HG03095 (cell line): ENCODE results near the gene TRPM1.

Experiments used
- ATAC-seq: cut with Tn5 transposase; IDR thresholded peaks from one replicate; pipeline ENCODE4 v1.9.1; 2021; ENCODE audit warnings: moderate library complexity; ENCODE audit not compliant: unreplicated experiment

The TRPM1 gene

DNA sequence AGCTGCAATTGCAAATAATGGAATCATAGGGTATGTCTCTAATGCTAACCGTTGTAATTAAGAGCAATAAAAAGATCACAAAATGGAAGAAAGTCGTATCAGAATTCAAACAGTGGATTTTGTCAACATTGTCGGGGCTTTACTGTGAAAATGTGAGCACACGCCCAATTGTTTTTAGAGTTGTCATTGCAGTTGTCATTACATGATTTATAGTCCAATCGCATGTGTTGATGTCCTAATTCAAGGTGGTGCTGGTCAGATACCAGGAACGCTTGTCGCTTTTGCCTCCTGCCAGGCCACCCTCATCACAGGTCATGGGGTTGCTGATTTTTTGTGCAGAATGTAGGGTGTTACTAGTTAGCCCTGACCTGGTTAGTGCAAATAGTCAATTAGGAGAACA is 16.2 kb downstream of the TRPM1 start:
- no peak for ATAC-seq

- no peak for ATAC-seq
These were observed 17.3 kb downstream of the TRPM1 start for GRCh38 chr15:31084176-31084575.

DNA sequence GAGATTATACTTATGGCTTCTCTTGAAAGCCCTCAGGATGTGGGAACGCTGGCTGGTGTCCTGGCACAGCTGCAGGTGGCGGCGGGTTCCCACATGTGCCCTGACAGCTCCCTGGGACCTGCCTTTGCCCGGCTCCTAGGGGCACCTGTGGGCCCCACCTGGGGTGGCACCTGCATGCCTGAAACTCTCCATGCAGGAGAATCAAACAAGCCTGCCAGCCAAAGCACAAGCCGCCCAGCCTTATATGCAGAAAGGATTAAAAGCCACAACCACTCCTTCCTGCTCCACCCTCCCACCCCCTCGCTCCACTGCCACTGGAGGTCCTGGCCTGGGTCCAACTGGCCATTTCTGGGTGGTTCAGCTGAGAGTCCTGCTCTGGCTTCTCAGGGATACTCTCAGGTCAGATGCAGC is 18.1 kb downstream of the TRPM1 start:
- no peak for ATAC-seq

DNA sequence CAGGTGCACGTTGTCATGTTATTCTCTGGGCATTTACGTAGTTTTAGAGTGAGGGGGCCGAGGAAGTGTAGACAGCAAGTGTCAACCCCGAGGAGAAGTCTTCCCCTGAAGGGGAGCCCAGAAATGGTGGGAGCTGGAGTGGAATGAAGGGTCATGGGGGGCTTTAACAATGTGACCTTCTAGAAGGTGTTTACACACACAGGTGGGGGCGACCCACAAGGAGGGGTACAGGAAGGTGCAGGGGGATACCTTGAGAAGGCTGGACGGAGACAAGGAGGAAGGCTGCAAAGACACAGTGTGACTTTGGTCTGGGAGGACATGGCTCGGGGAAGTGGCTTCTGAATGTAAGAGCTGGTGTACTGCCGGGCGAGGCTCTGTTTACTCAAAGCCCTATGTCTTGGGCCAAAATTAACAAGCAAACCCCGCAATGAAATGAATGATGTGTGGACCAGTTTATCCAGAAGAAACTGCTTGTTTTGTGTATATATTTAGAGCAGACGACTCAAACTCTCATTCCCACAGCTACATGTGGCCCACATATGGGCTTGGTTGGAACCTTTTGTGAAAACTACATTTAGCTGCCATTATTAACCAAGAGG is 18.7 kb downstream of the TRPM1 start:
- no peak for ATAC-seq

GRCh38 chr15:31081588-31082250 is 19.8 kb downstream of the TRPM1 start:
- no peak for ATAC-seq

DNA sequence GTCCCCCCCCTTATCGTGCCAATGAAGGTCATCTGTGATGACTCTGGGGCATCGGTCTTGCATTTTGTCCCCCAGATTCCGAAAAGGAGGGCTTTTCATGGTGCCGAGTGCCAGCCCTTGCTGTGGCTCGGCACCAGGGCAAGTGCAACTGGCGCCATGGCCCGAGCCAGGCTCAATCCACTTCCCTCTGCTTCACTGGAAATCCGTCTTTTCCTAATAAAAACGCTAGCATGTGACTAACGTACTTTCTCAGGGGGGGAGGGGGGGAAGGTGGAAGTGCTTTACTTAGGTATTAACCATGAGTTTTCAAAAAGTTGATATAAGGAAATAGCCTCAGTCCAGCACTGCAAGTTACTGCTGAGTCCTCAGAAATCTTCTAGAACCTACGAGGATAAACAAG is 20.5 kb downstream of the TRPM1 start:
- no peak for ATAC-seq

- no peak for ATAC-seq
These were observed 20.9 kb downstream of the TRPM1 start for GRCh38 chr15:31080591-31081014.

GRCh38 chr15:31079519-31079918 is 22.0 kb downstream of the TRPM1 start:
- ATAC-seq: no peak

- no peak for ATAC-seq
These were observed 23.1 kb downstream of the TRPM1 start for GRCh38 chr15:31078471-31078870.

DNA sequence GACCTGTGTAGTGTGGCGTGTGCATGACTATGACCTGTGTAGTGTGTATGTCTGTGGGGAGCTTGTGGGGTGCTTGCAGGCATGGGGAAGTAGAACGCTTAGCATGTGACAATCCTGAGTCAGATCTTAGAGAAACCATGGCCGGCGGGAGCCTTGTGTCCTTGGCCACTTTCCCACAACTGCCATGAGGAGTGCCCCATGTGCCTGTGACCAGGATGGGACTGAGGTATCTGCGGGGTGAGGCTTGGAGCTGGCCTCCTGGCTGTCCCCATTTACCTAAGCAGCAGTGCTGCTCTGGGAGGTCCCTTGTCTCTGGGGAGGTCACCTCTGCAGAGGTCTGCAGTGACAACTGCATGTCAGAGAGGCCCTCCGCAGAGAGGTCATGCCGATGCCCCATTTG is 23.6 kb downstream of the TRPM1 start:
- ATAC-seq: no peak

DNA sequence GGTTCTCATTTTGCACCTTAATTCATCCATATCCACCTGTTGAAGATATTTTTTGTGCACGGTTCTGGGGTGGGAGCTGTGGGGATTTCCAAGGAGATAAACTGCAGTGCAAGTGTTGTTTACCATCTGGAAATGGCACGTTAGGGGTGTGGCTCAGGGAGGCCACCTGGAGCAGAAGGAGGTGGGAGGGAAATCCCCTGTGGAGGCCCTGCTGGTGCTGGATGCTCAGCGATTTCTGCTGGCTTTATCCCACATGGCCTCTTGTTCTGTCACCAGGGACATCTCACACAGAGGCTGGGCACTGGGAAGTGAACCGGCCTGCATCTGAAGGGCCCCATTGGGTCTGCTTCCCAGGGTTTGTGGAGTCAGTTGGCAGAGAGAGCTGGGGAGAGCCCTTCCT is 24.3 kb downstream of the TRPM1 start:
- ATAC-seq: no peak

DNA sequence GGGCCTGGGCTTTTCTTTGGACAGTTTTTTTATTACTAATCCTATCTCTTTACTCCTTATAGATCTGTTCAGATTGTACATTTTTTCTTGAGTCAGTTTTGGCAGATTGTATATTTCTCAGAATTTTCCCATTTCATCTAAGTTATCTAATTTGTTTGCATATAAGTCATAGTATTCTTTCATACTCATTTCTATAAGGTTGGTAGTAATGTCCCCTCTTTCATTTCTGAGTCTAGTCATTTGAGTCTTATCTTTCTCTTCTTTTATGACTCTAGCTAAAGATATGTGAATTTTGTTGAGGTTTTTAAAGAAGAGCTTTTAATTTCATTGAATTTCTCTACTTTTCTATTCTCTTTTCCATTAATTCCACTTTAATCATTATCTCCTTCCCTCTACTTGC is 27.2 kb downstream of the TRPM1 start:
- no peak for ATAC-seq

DNA sequence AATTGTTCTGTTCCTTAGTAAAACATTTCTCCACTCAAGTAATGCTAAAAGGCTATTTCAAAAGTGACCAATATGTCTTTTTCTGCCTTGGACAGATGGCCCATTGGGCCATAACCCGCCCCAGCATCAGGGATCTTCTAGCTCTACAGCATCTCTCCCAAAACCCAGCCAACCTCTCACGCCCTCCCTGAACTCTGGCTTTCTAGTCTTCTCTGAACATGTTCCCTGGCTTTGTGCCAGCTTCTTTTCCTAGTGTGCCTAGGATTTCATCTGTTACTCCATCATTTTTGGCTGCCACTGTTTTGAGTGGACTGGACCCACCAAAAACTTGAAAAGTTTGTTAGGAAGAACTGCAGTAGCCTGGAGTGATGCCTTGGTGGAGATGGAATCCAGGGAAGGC is 30.7 kb downstream of the TRPM1 start:
- ATAC-seq: no peak

GRCh38 chr15:31069360-31070000 is 32.0 kb downstream of the TRPM1 start:
- ATAC-seq: no peak

DNA sequence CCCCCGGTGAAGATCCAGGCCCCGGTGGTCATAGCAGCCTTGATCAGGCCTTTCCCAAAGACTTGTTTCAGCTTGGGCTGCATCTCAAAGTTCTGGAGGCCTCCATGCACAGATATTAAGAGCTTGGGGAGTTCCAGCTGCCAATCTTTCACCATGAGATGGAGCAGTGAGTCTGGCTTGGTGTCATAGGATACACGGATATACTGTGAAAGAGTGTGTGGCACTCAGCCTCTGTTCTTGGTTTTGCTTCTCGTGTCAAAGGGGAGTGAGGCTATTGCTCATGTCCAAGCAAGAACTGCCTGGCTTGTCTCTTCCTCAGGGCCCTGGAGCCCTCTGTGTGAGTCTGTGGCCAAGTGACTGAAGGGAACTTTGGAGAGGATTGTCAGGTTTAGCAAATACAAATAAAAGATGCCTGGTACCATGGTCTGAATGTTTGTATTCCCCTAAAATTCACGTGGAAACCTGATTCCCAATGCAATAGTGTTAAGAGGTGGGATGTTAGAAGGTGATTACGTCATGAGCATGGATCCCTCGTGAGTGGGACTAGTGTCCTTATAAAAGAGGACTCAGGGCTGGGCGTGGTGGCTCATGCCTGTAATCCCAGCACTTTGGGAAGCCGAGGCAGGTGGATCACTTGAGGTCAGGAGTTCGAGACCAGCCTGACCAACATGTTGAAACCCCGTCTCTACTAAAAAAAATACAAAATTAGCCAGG is 33.5 kb downstream of the TRPM1 start:
- ATAC-seq: no peak

DNA sequence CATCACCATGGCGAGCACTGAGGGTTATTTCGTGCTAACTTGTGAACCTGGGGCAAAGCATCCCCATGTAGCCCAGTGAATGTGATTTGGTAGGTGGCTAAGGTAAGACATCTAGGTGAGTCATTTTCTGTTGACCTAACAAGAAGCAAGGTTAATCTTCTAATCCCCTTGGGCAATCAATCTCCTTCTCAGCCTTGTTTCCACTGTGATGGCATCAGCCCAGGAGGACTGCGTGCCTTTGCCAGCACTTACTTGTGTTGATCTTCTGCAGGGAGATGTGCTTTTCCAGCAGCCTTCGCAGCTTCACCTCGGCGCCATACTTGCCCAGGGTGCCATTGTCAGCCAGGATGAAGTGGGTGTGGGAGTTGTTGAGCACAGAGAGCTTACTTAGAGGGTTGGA is 35.7 kb downstream of the TRPM1 start:
- no peak for ATAC-seq

DNA sequence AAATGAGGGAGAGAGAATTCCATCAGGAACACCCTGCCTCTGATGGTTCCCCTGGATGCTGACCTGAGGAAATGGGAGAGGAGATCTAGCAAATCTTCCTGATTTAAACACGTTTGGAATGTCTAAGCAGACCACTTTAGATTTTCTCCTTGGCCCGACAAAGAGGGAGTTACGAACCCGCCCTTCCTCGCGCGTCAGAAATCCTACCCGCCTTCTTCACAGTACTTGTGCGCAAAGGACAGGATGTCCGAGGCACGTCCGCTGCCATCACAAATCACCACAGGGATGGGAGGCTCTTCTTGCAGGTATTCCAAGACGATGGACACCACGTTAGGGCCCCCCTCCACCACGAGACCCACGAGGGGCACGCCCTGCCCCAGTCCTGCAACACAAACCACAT is 38.6 kb downstream of the TRPM1 start:
- ATAC-seq: no peak

GRCh38 chr15:31062310-31062847 is 39.1 kb downstream of the TRPM1 start:
- ATAC-seq: no peak

DNA sequence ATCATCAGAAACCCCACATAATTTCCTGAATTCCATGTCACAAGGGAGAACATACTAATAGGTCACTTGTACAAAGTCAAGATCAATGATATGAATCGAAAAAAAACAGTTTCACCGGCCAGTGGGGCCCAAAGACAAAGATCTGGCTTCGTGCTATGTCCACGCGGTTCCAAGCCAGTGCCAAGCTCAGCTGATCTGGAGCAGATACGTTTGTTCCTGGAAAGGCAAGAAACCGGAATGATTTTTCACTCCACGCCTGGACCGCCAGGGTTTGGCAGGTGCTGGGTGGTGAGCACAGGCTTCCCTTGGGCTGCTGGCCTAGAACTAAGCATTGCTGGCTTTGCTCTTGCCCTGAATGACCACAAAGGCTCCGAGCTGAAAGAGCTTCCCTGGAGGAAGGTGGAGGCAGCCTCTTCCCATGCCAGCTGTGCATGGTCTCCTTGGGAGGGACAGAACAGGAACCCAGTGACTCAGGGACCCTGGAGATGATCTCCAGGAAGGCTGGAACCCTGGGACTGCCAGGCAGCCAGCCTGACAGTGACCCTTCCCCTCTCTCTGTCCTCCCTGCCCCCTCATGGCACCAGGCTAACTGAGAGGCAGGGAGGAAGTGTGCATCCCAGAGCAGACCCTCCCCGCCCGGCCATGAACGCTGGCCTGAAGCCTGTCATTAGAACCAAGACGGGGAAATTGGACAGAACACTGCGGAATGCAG is 40.9 kb downstream of the TRPM1 start:
- ATAC-seq: no peak

DNA sequence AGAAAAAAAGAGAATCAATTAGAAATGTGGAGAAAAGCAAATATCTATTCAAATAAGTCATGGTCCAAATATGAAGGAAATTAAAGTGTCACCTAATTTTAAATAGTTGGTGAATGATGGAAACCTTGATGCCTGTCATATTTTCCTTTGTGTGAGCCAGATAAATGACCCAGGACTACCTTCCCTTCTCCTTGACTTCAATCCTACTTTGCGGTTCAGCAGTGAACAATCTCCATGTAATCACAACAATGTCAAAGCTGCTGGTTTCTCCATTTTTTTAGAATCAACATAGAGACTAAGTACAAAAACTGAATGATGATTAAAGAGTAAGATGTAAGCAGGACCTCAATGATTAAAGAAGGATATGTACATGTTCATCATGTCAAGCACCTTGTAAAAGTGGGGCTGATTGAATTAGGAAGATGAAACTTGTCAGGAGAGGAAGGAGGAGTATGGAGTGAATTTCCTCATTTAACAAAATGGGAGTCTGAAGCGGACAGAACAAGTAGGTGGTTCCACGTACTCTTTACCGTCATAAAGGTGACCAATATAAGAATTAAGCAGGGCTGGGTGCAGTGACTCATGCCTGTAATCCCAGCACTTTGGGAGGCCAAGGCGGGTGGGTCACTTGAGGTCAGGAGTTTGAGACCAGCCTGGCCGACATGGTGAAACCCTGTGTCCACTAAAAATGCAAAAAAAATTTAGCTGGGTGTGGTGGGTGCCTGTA is 43.1 kb downstream of the TRPM1 start:
- no peak for ATAC-seq
